Measurements from ENCODE around the gene NRF1. TPM values are rescaled to one million over a fixed set of nuclear protein-coding genes. Genes with fewer than 3 reads are reported as not detected.

The NRF1 gene
- total and polyA plus RNA-seq, 10 of the 15 experiments (the other 5 are each of a cell fraction or from before 2014, with no cell fraction given): 3.5 to 23.1 (median 13.5) TPM

DNA sequence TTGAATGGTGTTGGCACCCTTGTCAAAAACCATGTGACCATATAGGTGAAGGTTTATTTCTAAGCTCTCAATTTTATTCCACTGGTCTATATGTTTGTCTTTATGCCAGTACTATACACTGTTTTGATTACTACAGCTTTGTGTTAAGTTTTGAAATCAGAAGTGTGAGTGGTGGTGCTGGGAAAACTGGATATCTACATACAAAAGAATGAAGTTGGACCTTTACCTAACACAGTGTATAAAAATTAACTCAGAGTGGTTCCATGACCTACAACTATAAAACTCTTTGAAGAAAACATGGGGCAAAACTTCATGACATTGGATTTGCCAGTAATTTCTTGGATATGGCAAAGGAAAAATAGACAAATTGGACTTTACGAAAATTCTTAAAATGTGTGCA lies 112.2 kb downstream of the NRF1 start:
- H3K27me3 ChIP-seq (replicated peaks in 1 of 2; ENCODE audit: control insufficient read depth in 2 of 2, insufficient read depth in 2 of 2, low read length in 1 of 2): no peaks in the 10 kb centered on the region
- no peak overlapping the region for H3K27ac ChIP-seq (ENCODE audit: control insufficient read depth, insufficient read depth)
- no peak overlapping the region for H2AFZ ChIP-seq (ENCODE audit: control insufficient read depth, low read depth, low read length)
- in situ Hi-C loops (cut with MboI) (no loop called here), intact Hi-C loops (cut with micrococcal nuclease; ENCODE audit: unreplicated experiment) (loop anchor here (10.0 kb wide), 1 partner anchor 219 kb away; the partner anchor contains the start of gene SMKR1)
- ChIA-PET SMC1A (ENCODE audit: uncharacterized antibody, unreplicated experiment) (no interaction called here), RAD21 (ENCODE audit: unreplicated experiment) (no interaction called here), POLR2A (no interaction called here), CTCF (no interaction called here)
- no peak overlapping the region for H3K4me3 ChIP-seq
- no peak overlapping the region for H3K9ac ChIP-seq (ENCODE audit: control insufficient read depth, insufficient read depth, low read length)
- H3K4me2 ChIP-seq (ENCODE audit: control insufficient read depth, insufficient read depth): no peak overlapping the region
- 100% methylated on average over 1 of the region's 1 CpG for WGBS (ENCODE audit: insufficient coverage, insufficient replicate concordance, low lambda C conversion rate, missing lambda C conversion rate)
- FAIRE-seq (no peak), ATAC-seq (no peak), DNase-seq (ENCODE audit: low read depth, low spot score) (no peak)
- no peaks in the 10 kb centered on the region for H3K4me1 ChIP-seq (ENCODE audit: control insufficient read depth, insufficient read depth, low read length)
- H3K36me3 ChIP-seq (ENCODE audit: control insufficient read depth in 2 of 2, insufficient read depth in 2 of 2, low read length in 1 of 2): peaks cover 5 to 13% of the 10 kb centered on the region in 2 experiments
- H4K20me1 ChIP-seq (ENCODE audit: control insufficient read depth, insufficient read depth): no peaks in the 10 kb centered on the region
- no TSS peak for BruUV-seq (replicated peaks)
- H3K79me2 ChIP-seq (ENCODE audit: control insufficient read depth, insufficient read depth, low read length): no peaks in the 10 kb centered on the region
- H3K9me3 ChIP-seq (replicated peaks; ENCODE audit: control insufficient read depth, insufficient read depth, low read length): no peaks in the 10 kb centered on the region
- TF ChIP-seq HDAC2 (IDR thresholded peaks at IDR 0.05) (no peak), ZBTB40 (IDR thresholded peaks at IDR 0.05; ENCODE audit: borderline replicate concordance) (no peak), ZBED1 (IDR thresholded peaks at IDR 0.05; ENCODE audit: borderline replicate concordance) (no peak), RB1 (IDR thresholded peaks at IDR 0.05; ENCODE audit: borderline replicate concordance) (no peak), RELA (IDR thresholded peaks at IDR 0.05; ENCODE audit: borderline replicate concordance, partially characterized antibody) (no peak), ZNF24 (IDR thresholded peaks at IDR 0.05) (no peak), SMARCA5 (IDR thresholded peaks at IDR 0.05) (no peak), SUZ12 (IDR thresholded peaks at IDR 0.05; ENCODE audit: unreplicated experiment) (no peak), CUX1 (IDR thresholded peaks at IDR 0.05; ENCODE audit: insufficient replicate concordance, low read depth, low read length) (no peak), TARDBP (IDR thresholded peaks at IDR 0.05; ENCODE audit: borderline replicate concordance) (no peak), RAD51 (IDR thresholded peaks at IDR 0.05) (no peak)
- TF ChIP-seq, protein P1, sequence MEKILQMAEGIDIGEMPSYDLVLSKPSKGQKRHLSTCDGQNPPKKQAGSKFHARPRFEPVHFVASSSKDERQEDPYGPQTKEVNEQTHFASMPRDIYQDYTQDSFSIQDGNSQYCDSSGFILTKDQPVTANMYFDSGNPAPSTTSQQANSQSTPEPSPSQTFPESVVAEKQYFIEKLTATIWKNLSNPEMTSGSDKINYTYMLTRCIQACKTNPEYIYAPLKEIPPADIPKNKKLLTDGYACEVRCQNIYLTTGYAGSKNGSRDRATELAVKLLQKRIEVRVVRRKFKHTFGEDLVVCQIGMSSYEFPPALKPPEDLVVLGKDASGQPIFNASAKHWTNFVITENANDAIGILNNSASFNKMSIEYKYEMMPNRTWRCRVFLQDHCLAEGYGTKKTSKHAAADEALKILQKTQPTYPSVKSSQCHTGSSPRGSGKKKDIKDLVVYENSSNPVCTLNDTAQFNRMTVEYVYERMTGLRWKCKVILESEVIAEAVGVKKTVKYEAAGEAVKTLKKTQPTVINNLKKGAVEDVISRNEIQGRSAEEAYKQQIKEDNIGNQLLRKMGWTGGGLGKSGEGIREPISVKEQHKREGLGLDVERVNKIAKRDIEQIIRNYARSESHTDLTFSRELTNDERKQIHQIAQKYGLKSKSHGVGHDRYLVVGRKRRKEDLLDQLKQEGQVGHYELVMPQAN (conservative IDR thresholded peaks at IDR 0.05): no peak
- TF ChIP-seq, protein P2, sequence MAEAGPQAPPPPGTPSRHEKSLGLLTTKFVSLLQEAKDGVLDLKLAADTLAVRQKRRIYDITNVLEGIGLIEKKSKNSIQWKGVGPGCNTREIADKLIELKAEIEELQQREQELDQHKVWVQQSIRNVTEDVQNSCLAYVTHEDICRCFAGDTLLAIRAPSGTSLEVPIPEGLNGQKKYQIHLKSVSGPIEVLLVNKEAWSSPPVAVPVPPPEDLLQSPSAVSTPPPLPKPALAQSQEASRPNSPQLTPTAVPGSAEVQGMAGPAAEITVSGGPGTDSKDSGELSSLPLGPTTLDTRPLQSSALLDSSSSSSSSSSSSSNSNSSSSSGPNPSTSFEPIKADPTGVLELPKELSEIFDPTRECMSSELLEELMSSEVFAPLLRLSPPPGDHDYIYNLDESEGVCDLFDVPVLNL (IDR thresholded peaks at IDR 0.05; ENCODE audit: low read depth, low read length): no peak
